Activated CD4-positive, alpha-beta T cell treated with anti-CD3 and anti-CD28 coated beads, Interleukin-2, amount 10 ng/mL, durations not matched to agents 24 days and 14 days (primary cell): ENCODE results near the gene ANKS1B. TPM values are rescaled to one million over a fixed set of nuclear protein-coding genes. Genes with fewer than 3 reads are reported as not detected.

Experiments used
- DNase-seq: peaks from one replicate; pipeline ENCODE4 v3.0.0; 2022
- H3K27ac Mint-ChIP-seq: one replicate; pipeline ENCODE4 v1.8.0; 2022; ENCODE audit warnings: mild to moderate bottlenecking, mixed read lengths
- H3K27me3 Mint-ChIP-seq: one replicate; pipeline ENCODE4 v1.8.0; 2022; ENCODE audit warnings: mixed read lengths
- H3K36me3 Mint-ChIP-seq: one replicate; pipeline ENCODE4 v1.8.0; 2022; ENCODE audit warnings: low read depth, mild to moderate bottlenecking, mixed read lengths
- H3K4me1 Mint-ChIP-seq: one replicate; pipeline ENCODE4 v1.8.0; 2021; ENCODE audit warnings: mixed read lengths
- H3K4me3 Mint-ChIP-seq: one replicate; pipeline ENCODE4 v1.8.0; 2022; ENCODE audit warnings: mild to moderate bottlenecking, moderate library complexity, mixed read lengths
- H3K9me3 Mint-ChIP-seq: one replicate; pipeline ENCODE4 v1.8.0; 2021; ENCODE audit warnings: mixed read lengths
- intact Hi-C: fragments of 100-400 bp; cut with micrococcal nuclease; formaldehyde crosslinking; loops from one replicate; pipeline ENCODE4 v1.15.1; 2023
- total RNA-seq: library from RNA; stranded (reverse); gene quantifications from 2 replicates; pipeline ENCODE4 v1.2.3, GENCODE V29; 2022

Gene ANKS1B
- total RNA-seq, 1 donor from 2014 or later = 1.5 TPM

- no peak for DNase-seq
- Mint-ChIP-seq H3K27ac (no peak overlapping the region), H3K4me3 (no peak overlapping the region), H3K27me3 (no peaks in the 10 kb centered on the region), H3K9me3 (peaks cover 3% of the 10 kb centered on the region), H3K36me3 (no peaks in the 10 kb centered on the region), H3K4me1 (no peaks in the 10 kb centered on the region)
- intact Hi-C loops = no loop called here
These were observed 700.6 kb downstream of the ANKS1B start for GRCh38 chr12:99284161-99284560.

- DNase-seq = no peak
- Mint-ChIP-seq H3K4me3 (no peak overlapping the region), H3K27me3 (no peaks in the 10 kb centered on the region), H3K4me1 (no peaks in the 10 kb centered on the region), H3K27ac (no peak overlapping the region), H3K36me3 (no peaks in the 10 kb centered on the region), H3K9me3 (no peaks in the 10 kb centered on the region)
- intact Hi-C loops = no loop called here
These were observed 702.1 kb downstream of the ANKS1B start for GRCh38 chr12:99282624-99283023.

GRCh38 chr12:99282086-99282485 lies 702.6 kb downstream of the ANKS1B start:
- intact Hi-C loops = no loop called here
- Mint-ChIP-seq H3K4me1 (no peaks in the 10 kb centered on the region), H3K4me3 (no peak overlapping the region), H3K36me3 (no peaks in the 10 kb centered on the region), H3K9me3 (peaks cover 2% of the 10 kb centered on the region), H3K27ac (no peak overlapping the region), H3K27me3 (no peaks in the 10 kb centered on the region)
- no peak for DNase-seq

- Mint-ChIP-seq H3K27me3 (no peaks in the 10 kb centered on the region), H3K4me3 (no peak overlapping the region), H3K36me3 (no peaks in the 10 kb centered on the region), H3K4me1 (no peaks in the 10 kb centered on the region), H3K27ac (no peak overlapping the region), H3K9me3 (peaks cover 5% of the 10 kb centered on the region)
- DNase-seq = no peak
- intact Hi-C loops = no loop called here
These were observed 703.5 kb downstream of the ANKS1B start for GRCh38 chr12:99281277-99281676.

- DNase-seq = no peak
- H3K4me3 Mint-ChIP-seq = no peak overlapping the region
- no peak overlapping the region for H3K27ac Mint-ChIP-seq
- H3K4me1 Mint-ChIP-seq = no peaks in the 10 kb centered on the region
- H3K9me3 Mint-ChIP-seq = peaks cover 9% of the 10 kb centered on the region
- no peaks in the 10 kb centered on the region for H3K27me3 Mint-ChIP-seq
- intact Hi-C loops = no loop called here
- no peaks in the 10 kb centered on the region for H3K36me3 Mint-ChIP-seq
These were observed 705.8 kb downstream of the ANKS1B start for GRCh38 chr12:99278899-99279298.

GRCh38 chr12:99277591-99278379 lies 707.0 kb downstream of the ANKS1B start:
- H3K4me1 Mint-ChIP-seq = no peaks in the 10 kb centered on the region
- H3K4me3 Mint-ChIP-seq = no peak overlapping the region
- peaks cover 9% of the 10 kb centered on the region for H3K9me3 Mint-ChIP-seq
- intact Hi-C loops = no loop called here
- no peak for DNase-seq
- H3K27ac Mint-ChIP-seq = no peak overlapping the region
- no peaks in the 10 kb centered on the region for H3K36me3 Mint-ChIP-seq
- H3K27me3 Mint-ChIP-seq = no peaks in the 10 kb centered on the region

GRCh38 chr12:99271071-99271470 lies 713.7 kb downstream of the ANKS1B start:
- Mint-ChIP-seq H3K4me1 (no peaks in the 10 kb centered on the region), H3K36me3 (no peaks in the 10 kb centered on the region), H3K27ac (no peak overlapping the region), H3K27me3 (no peaks in the 10 kb centered on the region), H3K9me3 (peaks cover 12% of the 10 kb centered on the region), H3K4me3 (no peak overlapping the region)
- no peak for DNase-seq
- intact Hi-C loops = no loop called here

- Mint-ChIP-seq H3K4me3 (no peak overlapping the region), H3K9me3 (peaks cover 11% of the 10 kb centered on the region), H3K36me3 (no peaks in the 10 kb centered on the region), H3K27me3 (no peaks in the 10 kb centered on the region), H3K4me1 (no peaks in the 10 kb centered on the region), H3K27ac (no peak overlapping the region)
- DNase-seq = no peak
- intact Hi-C loops = no loop called here
These were observed 717.7 kb downstream of the ANKS1B start for GRCh38 chr12:99267038-99267437.

- intact Hi-C loops = no loop called here
These were observed 719.1 kb downstream of the ANKS1B start for GRCh38 chr12:99265648-99266047.

GRCh38 chr12:99261256-99261655 lies 723.5 kb downstream of the ANKS1B start:
- H3K4me3 Mint-ChIP-seq = no peak overlapping the region

More at GRCh38 chr12:99265648-99266047, 719.1 kb downstream of the ANKS1B start:
- DNase-seq = no peak
- no peaks in the 10 kb centered on the region for H3K27me3 Mint-ChIP-seq
- no peaks in the 10 kb centered on the region for H3K36me3 Mint-ChIP-seq
- no peak overlapping the region for H3K27ac Mint-ChIP-seq
- H3K4me3 Mint-ChIP-seq = no peak overlapping the region
- peaks cover 8% of the 10 kb centered on the region for H3K9me3 Mint-ChIP-seq
- no peaks in the 10 kb centered on the region for H3K4me1 Mint-ChIP-seq

GRCh38 chr12:99260456-99260996 lies 724.2 kb downstream of the ANKS1B start:
- Mint-ChIP-seq H3K36me3 (no peaks in the 10 kb centered on the region), H3K27ac (no peak overlapping the region), H3K9me3 (peaks cover 1% of the 10 kb centered on the region), H3K4me1 (no peaks in the 10 kb centered on the region), H3K4me3 (no peak overlapping the region), H3K27me3 (no peaks in the 10 kb centered on the region)
- DNase-seq = no peak
- intact Hi-C loops = no loop called here

More at GRCh38 chr12:99261256-99261655, 723.5 kb downstream of the ANKS1B start:
- Mint-ChIP-seq H3K36me3 (no peaks in the 10 kb centered on the region), H3K27ac (no peak overlapping the region), H3K4me1 (no peaks in the 10 kb centered on the region), H3K27me3 (no peaks in the 10 kb centered on the region), H3K9me3 (peaks cover 3% of the 10 kb centered on the region)
- intact Hi-C loops = no loop called here
- DNase-seq = no peak

- no peaks in the 10 kb centered on the region for H3K27me3 Mint-ChIP-seq
- no peak overlapping the region for H3K4me3 Mint-ChIP-seq
- DNase-seq = no peak
- intact Hi-C loops = no loop called here
- H3K4me1 Mint-ChIP-seq = no peaks in the 10 kb centered on the region
- no peaks in the 10 kb centered on the region for H3K9me3 Mint-ChIP-seq
- H3K36me3 Mint-ChIP-seq = no peaks in the 10 kb centered on the region
- no peak overlapping the region for H3K27ac Mint-ChIP-seq
These were observed 725.4 kb downstream of the ANKS1B start for GRCh38 chr12:99259040-99259934.

GRCh38 chr12:99257672-99258071 lies 727.1 kb downstream of the ANKS1B start:
- no peak overlapping the region for H3K27ac Mint-ChIP-seq
- H3K27me3 Mint-ChIP-seq = no peaks in the 10 kb centered on the region
- no peaks in the 10 kb centered on the region for H3K9me3 Mint-ChIP-seq
- no peaks in the 10 kb centered on the region for H3K4me1 Mint-ChIP-seq
- H3K4me3 Mint-ChIP-seq = no peak overlapping the region
- H3K36me3 Mint-ChIP-seq = no peaks in the 10 kb centered on the region
- intact Hi-C loops = no loop called here
- DNase-seq = no peak

GRCh38 chr12:99253068-99253467 lies 731.7 kb downstream of the ANKS1B start:
- Mint-ChIP-seq H3K4me1 (no peaks in the 10 kb centered on the region), H3K27ac (no peak overlapping the region), H3K9me3 (no peaks in the 10 kb centered on the region), H3K36me3 (no peaks in the 10 kb centered on the region), H3K4me3 (no peak overlapping the region), H3K27me3 (no peaks in the 10 kb centered on the region)
- intact Hi-C loops = no loop called here
- no peak for DNase-seq
